H1 (cell line): ENCODE measurements around the gene NOTUM. TPM values are rescaled to one million over a fixed set of nuclear protein-coding genes. Genes with fewer than 3 reads are reported as not detected.

Experiments
- CTCF ChIA-PET: fragments of 300-600 bp; sonication (Branson Sonifier 250); formaldehyde crosslinking; loops from one replicate; lab custom pipeline; 2021; ENCODE audit not compliant: partially characterized antibody; lab: Charles Lee
- POLR2A ChIA-PET: fragments of 300-600 bp; sonication (Branson Sonifier 250); formaldehyde crosslinking; loops from one replicate; lab custom pipeline; 2021; ENCODE audit warnings: inconsistent platforms; ENCODE audit not compliant: partially characterized antibody; lab: Charles Lee
- DNase-seq, 2 experiments: peaks; one replicate each; pipeline versions ENCODE4 v3.0.0 to v3.0.0-alpha.2; 2010 to 2022; ENCODE audit warnings: low spot score in 2 of 2, low read depth in 1 of 2, mixed read lengths in 1 of 2
- FAIRE-seq: peaks from 2 replicates; lab custom pipeline; 2011; peaks lifted over from hg19 to GRCh38; lab: Jason Lieb, UNC
- H2AFZ ChIP-seq: 2 replicates; pipeline ENCODE4 v1.8.1; 2012; ENCODE audit warnings: low read length, inconsistent platforms
- H2AK5ac ChIP-seq: 2 replicates; pipeline ENCODE4 v1.6.1; 2013; ENCODE audit warnings: low read depth, low read length
- H2BK120ac ChIP-seq: replicated peaks from 2 replicates; pipeline ENCODE3; 2013; ENCODE audit warnings: low read depth, low read length, inconsistent platforms
- H2BK12ac ChIP-seq: 2 replicates; pipeline ENCODE4 v1.6.1; 2013; ENCODE audit warnings: low read depth, low read length
- H2BK15ac ChIP-seq: 2 replicates; pipeline ENCODE4 v1.6.1; 2013; ENCODE audit warnings: low read length
- H2BK20ac ChIP-seq: 2 replicates; pipeline ENCODE4 v1.6.1; 2013; ENCODE audit warnings: low read length
- H2BK5ac ChIP-seq: 2 replicates; pipeline ENCODE4 v1.6.1; 2013; ENCODE audit warnings: low read depth, low read length
- H3K14ac ChIP-seq: 2 replicates; pipeline ENCODE4 v1.6.1; 2013; ENCODE audit warnings: inconsistent platforms; ENCODE audit not compliant: insufficient read length
- H3K18ac ChIP-seq: 2 replicates; pipeline ENCODE4 v1.6.1; 2013; ENCODE audit warnings: low read length; ENCODE audit errors: extremely low read depth
- H3K23ac ChIP-seq: 2 replicates; pipeline ENCODE4 v1.6.1; 2013; ENCODE audit warnings: inconsistent platforms; ENCODE audit not compliant: insufficient read length
- H3K23me2 ChIP-seq: 2 replicates; pipeline ENCODE4 v1.6.1; 2013; ENCODE audit warnings: low read depth, low read length
- H3K27ac ChIP-seq: 2 replicates; pipeline ENCODE4 v1.6.1; 2011; ENCODE audit warnings: low read depth, low read length, inconsistent platforms
- H3K27me3 ChIP-seq, 4 experiments: replicated peaks in 1 of 4; 1 replicate in 1 of 4; 2 replicates in 3 of 4; pipeline versions ENCODE4 v1.6.1 to v1.8.1; 2011 to 2013; ENCODE audit warnings: low read length in 3 of 4, mild to moderate bottlenecking in 3 of 4, inconsistent platforms in 2 of 4, mixed read lengths in 2 of 4, moderate library complexity in 1 of 4; ENCODE audit not compliant: control insufficient read depth in 3 of 4, insufficient read depth in 3 of 4; ENCODE audit errors: extremely low read depth in 1 of 4
- H3K36me3 ChIP-seq, 4 experiments: 2 replicates each; pipeline versions ENCODE4 v1.6.1 to v1.8.1; 2011 to 2013; ENCODE audit warnings: mild to moderate bottlenecking in 4 of 4, low read length in 3 of 4, moderate library complexity in 2 of 4, control low read depth in 1 of 4, inconsistent platforms in 1 of 4; ENCODE audit not compliant: insufficient read depth in 4 of 4, control insufficient read depth in 2 of 4
- H3K4ac ChIP-seq: replicated peaks from 2 replicates; pipeline ENCODE3; 2013; ENCODE audit warnings: low read length, low read depth, mixed read lengths, inconsistent platforms; ENCODE audit not compliant: insufficient read length
- H3K4me1 ChIP-seq, 4 experiments: replicated peaks in 1 of 4; 1 replicate in 1 of 4; 2 replicates in 3 of 4; pipeline versions ENCODE4 v1.6.1 to v1.8.1; 2011 to 2013; ENCODE audit warnings: low read length in 3 of 4, inconsistent platforms in 2 of 4, mixed read lengths in 1 of 4; ENCODE audit not compliant: insufficient read depth in 4 of 4, control insufficient read depth in 3 of 4
- H3K4me2 ChIP-seq, 2 experiments: 2 replicates each; pipeline versions ENCODE4 v1.6.1 to v1.8.1; 2011 to 2013; ENCODE audit warnings: low read depth in 2 of 2, low read length in 2 of 2, control low read depth in 1 of 2, inconsistent platforms in 1 of 2, mild to moderate bottlenecking in 1 of 2; ENCODE audit not compliant: insufficient read depth in 1 of 2
- H3K4me3 ChIP-seq, 4 experiments: fragments of 200-600, 300-600 bp in 1 of 4; sonication (generic), shearing (Covaris generic), sonication (Bioruptor Twin) in 1 of 4; 2 replicates each; pipeline versions ENCODE4 v1.5.1 to v1.8.1; 2011 to 2016; ENCODE audit warnings: low read length in 4 of 4, low read depth in 3 of 4, control low read depth in 2 of 4, inconsistent platforms in 2 of 4, mild to moderate bottlenecking in 2 of 4, mixed read lengths in 1 of 4, moderate library complexity in 1 of 4; ENCODE audit not compliant: insufficient read depth in 2 of 4; ENCODE audit errors: extremely low read depth in 1 of 4
- H3K56ac ChIP-seq: replicated peaks from 2 replicates; pipeline ENCODE3; 2013; ENCODE audit warnings: low read depth, mild to moderate bottlenecking, mixed read lengths, low read length, inconsistent platforms; ENCODE audit not compliant: insufficient read length
- H3K79me1 ChIP-seq: 2 replicates; pipeline ENCODE4 v1.6.1; 2013; ENCODE audit warnings: low read depth, low read length, control low read depth
- H3K79me2 ChIP-seq, 2 experiments: 2 replicates each; pipeline versions ENCODE4 v1.6.1 to v1.8.1; 2012 to 2013; ENCODE audit warnings: low read length in 2 of 2, mild to moderate bottlenecking in 2 of 2, inconsistent platforms in 1 of 2; ENCODE audit not compliant: insufficient read depth in 2 of 2, control insufficient read depth in 1 of 2
- H3K9ac ChIP-seq, 4 experiments: replicated peaks in 1 of 4; 1 replicate in 1 of 4; 2 replicates in 3 of 4; pipeline versions ENCODE4 v1.6.1 to v1.8.1; 2011 to 2013; ENCODE audit warnings: low read depth in 3 of 4, low read length in 3 of 4, control low read depth in 2 of 4, mild to moderate bottlenecking in 2 of 4, moderate library complexity in 2 of 4, inconsistent platforms in 1 of 4; ENCODE audit errors: extremely low read depth in 1 of 4
- H3K9me3 ChIP-seq, 2 experiments: 2 replicates each; pipeline versions ENCODE4 v1.6.1 to v1.8.1; 2012 to 2013; ENCODE audit warnings: mild to moderate bottlenecking in 2 of 2, moderate library complexity in 2 of 2, control low read depth in 1 of 2, inconsistent platforms in 1 of 2, low read depth in 1 of 2, low read length in 1 of 2, mixed read lengths in 1 of 2; ENCODE audit not compliant: insufficient read depth in 2 of 2
- H4K20me1 ChIP-seq, 2 experiments: replicated peaks in 1 of 2; 2 replicates each; pipeline versions ENCODE3 to v1.8.1; 2011 to 2013; ENCODE audit warnings: inconsistent platforms in 2 of 2, low read length in 2 of 2, mild to moderate bottlenecking in 1 of 2; ENCODE audit not compliant: insufficient read depth in 2 of 2, control insufficient read depth in 1 of 2
- H4K5ac ChIP-seq: 2 replicates; pipeline ENCODE4 v1.6.1; 2013; ENCODE audit warnings: low read length, low read depth, mixed read lengths, inconsistent platforms; ENCODE audit not compliant: insufficient read length
- H4K8ac ChIP-seq: 2 replicates; pipeline ENCODE4 v1.8.0; 2013; ENCODE audit warnings: mild to moderate bottlenecking, moderate library complexity, low read length, inconsistent platforms; ENCODE audit not compliant: insufficient read depth; ENCODE audit errors: extremely low read depth
- H4K91ac ChIP-seq: replicated peaks from 2 replicates; pipeline ENCODE3; 2013; ENCODE audit warnings: low read length, mixed read lengths, inconsistent platforms; ENCODE audit not compliant: insufficient read length
- ASH2L ChIP-seq: fragments of 200-600, 300-600 bp; sonication (generic); IDR thresholded peaks from one replicate; pipeline ENCODE4 v1.7.1; 2017; ENCODE audit warnings: low read length
- ATF2 ChIP-seq: IDR thresholded peaks from 2 replicates; pipeline ENCODE4 v1.6.1; 2012; ENCODE audit warnings: low read length, inconsistent platforms
- CHD2 ChIP-seq: IDR thresholded peaks from 2 replicates; pipeline ENCODE4 v1.6.1; 2012; ENCODE audit warnings: low read length, improper control_type of control experiment
- JUND ChIP-seq: IDR thresholded peaks from 2 replicates; pipeline ENCODE4 v1.6.1; 2011; ENCODE audit warnings: mild to moderate bottlenecking, improper control_type of control experiment, low read length
- KDM4A ChIP-seq: IDR thresholded peaks from one replicate; pipeline ENCODE4 v1.7.1; 2012; ENCODE audit warnings: low read depth, mild to moderate bottlenecking, moderate library complexity, low read length, inconsistent platforms; ENCODE audit not compliant: severe bottlenecking
- KDM5A ChIP-seq: fragments of 200-600 bp; IDR thresholded peaks from 2 replicates; pipeline ENCODE4 v1.7.1; 2012; ENCODE audit warnings: mild to moderate bottlenecking, low read length, inconsistent platforms, mixed read lengths
- MAX ChIP-seq: IDR thresholded peaks from 2 replicates; pipeline ENCODE4 v1.6.1; 2012; ENCODE audit warnings: inconsistent platforms
- POU5F1 ChIP-seq: IDR thresholded peaks from 2 replicates; pipeline ENCODE4 v1.6.1; 2011; ENCODE audit warnings: low read depth, mild to moderate bottlenecking, low read length, moderate library complexity
- RFX5 ChIP-seq: IDR thresholded peaks from 2 replicates; pipeline ENCODE4 v1.6.1; 2011; ENCODE audit warnings: low read depth, low read length, improper control_type of control experiment, borderline replicate concordance
- SIRT6 ChIP-seq: IDR thresholded peaks from one replicate; pipeline ENCODE4 v1.7.1; 2012; ENCODE audit warnings: low read length, inconsistent platforms
- TEAD4 ChIP-seq: IDR thresholded peaks from 2 replicates; pipeline ENCODE4 v1.6.1; 2012; ENCODE audit warnings: low read depth, low read length, inconsistent platforms, mixed read lengths
- WGBS, 2 experiments: shearing (Covaris generic) in 1 of 2; methylation state at CpG; one replicate each; pipeline versions ENCODE4 v1.1.6 to v1.1.7; 2013 to 2015; ENCODE audit warnings: low lambda C conversion rate in 2 of 2, mixed read lengths in 2 of 2, inconsistent platforms in 1 of 2, low coverage in 1 of 2, missing lambda C conversion rate in 1 of 2; ENCODE audit not compliant: insufficient replicate concordance in 2 of 2, insufficient coverage in 1 of 2, insufficient read length in 1 of 2; ENCODE audit errors: extremely low coverage in 1 of 2, missing lambda C conversion rate in 1 of 2; 5-methylcytosine and 5-hydroxymethylcytosine counted together
- polyA plus RNA-seq, 7 experiments: library from polyadenylated mRNA; depleted of rRNA in 3 of 7; stranded (reverse) in 5 of 7; unstranded in 2 of 7; fragments of >200 nt in 5 of 7; fragments of 200-250 nt in 2 of 7; gene quantifications; 1 replicate in 5 of 7; 2 replicates in 1 of 7; 4 replicates in 1 of 7; pipeline versions ENCODE4 v1.2.1 to v1.2.3, GENCODE V29; 2011 to 2013; ENCODE audit warnings: missing spikeins in 2 of 7, mixed read lengths in 2 of 7
- total RNA-seq: library from RNA; stranded (reverse); fragmentation: NEBNext Ultra II Directional; extraction: Animal tissue kit (Norgen Biotek cat#: 25700); gene quantifications from 2 replicates; pipeline ENCODE4 v1.2.1, GENCODE V29; 2021

The NOTUM gene
- total and polyA plus RNA-seq, 2 of the 8 experiments (the other 6 are each of a cell fraction or from before 2014, with no cell fraction given) = 0.45 to 0.76 TPM

GRCh38 chr17:81915331-81915730, 45.7 kb downstream of the NOTUM start:
- H3K27ac ChIP-seq = no peak overlapping the region
- no peak overlapping the region for H3K14ac ChIP-seq
- H2BK120ac ChIP-seq = no peak overlapping the region
- no peak overlapping the region for H2AFZ ChIP-seq
- FAIRE-seq (no peak), DNase-seq (no peak)
- peaks cover 9% of the 10 kb centered on the region for H3K23me2 ChIP-seq
- no peak overlapping the region for H4K91ac ChIP-seq
- peaks cover 8 to 38% of the 10 kb centered on the region in 2 experiments for H4K20me1 ChIP-seq
- H2BK5ac ChIP-seq = no peak overlapping the region; the same call in 1 of the 2 replicates
- peaks cover 9% of the 10 kb centered on the region for H3K79me1 ChIP-seq
- 89% methylated on average over 12 of the region's 12 CpGs; no CpG with 5 or more reads in 1 of the 2 experiments for WGBS, 2 experiments
- no peak overlapping the region for H4K8ac ChIP-seq
- H3K27me3 ChIP-seq = no peaks in the 10 kb centered on the region; a peak in 1 of 7 replicates
- H3K23ac ChIP-seq = no peak overlapping the region
- peaks cover 0 to 26% of the 10 kb centered on the region in 2 experiments; a peak in 2 of 4 replicates for H3K79me2 ChIP-seq
- H2BK15ac ChIP-seq = no peak overlapping the region
- H2AK5ac ChIP-seq = no peak overlapping the region
- H3K36me3 ChIP-seq = peaks cover 8 to 28% (median 23%) of the 10 kb centered on the region in 4 experiments
- TF ChIP-seq TEAD4 = no peak
- no peak for TF ChIP-seq SIRT6
- no peak for TF ChIP-seq RFX5
- TF ChIP-seq MAX = no peak
- no peak for TF ChIP-seq CHD2
- no peak for TF ChIP-seq ATF2
- no peak for TF ChIP-seq KDM4A
- TF ChIP-seq POU5F1 = no peak
- no peak for TF ChIP-seq JUND
- no peak for TF ChIP-seq ASH2L
- TF ChIP-seq KDM5A = no peak
- no peaks in the 10 kb centered on the region for H3K9me3 ChIP-seq
- no peak overlapping the region for H3K4me2 ChIP-seq
- no peak overlapping the region for H4K5ac ChIP-seq
- no peak overlapping the region for H3K4ac ChIP-seq
- H3K4me3 ChIP-seq = no peak overlapping the region
- ChIA-PET POLR2A (interaction anchor here (0.9 to 8.7 kb wide), 4 partner anchors 10 to 48 kb away, joined by 3 to 135 read pairs (median 4); partner anchors contain the start of genes MAFG and PYCR1), CTCF (interaction anchor here (1.2 to 2.8 kb wide), 4 partner anchors 9 to 122 kb away, joined by 3 to 12 read pairs (median 4); partner anchors contain the start of genes DCXR and MAFG)
- no peak overlapping the region for H3K9ac ChIP-seq
- no peak overlapping the region for H2BK20ac ChIP-seq
- no peak overlapping the region for H3K56ac ChIP-seq
- no peak overlapping the region for H2BK12ac ChIP-seq
- no peak overlapping the region for H3K18ac ChIP-seq
- H3K4me1 ChIP-seq = peaks cover 0 to 13% (median 4%) of the 10 kb centered on the region in 4 experiments; a peak in 6 of 7 replicates
